Upper lobe of left lung (tissue), 4 donors: ENCODE measurements around the gene L1TD1.
"Not testable (repeated sequence)": the region's sequence is repeated elsewhere in the genome, so short reads cannot be mapped to it uniquely, and the experiment has no call there.

Source experiments
- CTCF ChIP-seq, 6 experiments: fragments of 450-650 bp in 4 of 6; fragments of 200-600 bp in 2 of 6; sonication (generic) in 2 of 6; IDR thresholded peaks; one replicate each; pipeline ENCODE4 v1.5.1; 2016 to 2019; ENCODE audit warnings: antibody characterized with exemption in 6 of 6
- EP300 ChIP-seq, 4 donors: sonication (generic); formaldehyde crosslinking; IDR thresholded peaks; one replicate each; pipeline ENCODE4 v1.5.1; 2017; ENCODE audit warnings: antibody characterized with exemption in 4 of 4, control low read depth in 2 of 4
- POLR2A ChIP-seq, 4 donors: fragments of 450-650 bp; IDR thresholded peaks; one replicate each; pipeline ENCODE4 v1.5.1; 2016 to 2017; ENCODE audit warnings: antibody characterized with exemption in 4 of 4, mild to moderate bottlenecking in 2 of 4

GRCh38 chr1:62185233-62185632, 9.4 kb upstream of the L1TD1 start:
- TF ChIP-seq CTCF, POLR2A, EP300 (IDR thresholded peaks at IDR 0.05): not testable (repeated sequence)
